Calu3 (cell line): ENCODE data around the gene RFPL2. TPM values are rescaled to one million over a fixed set of nuclear protein-coding genes. Genes with fewer than 3 reads are reported as not detected.
"Not testable (repeated sequence)": the region's sequence is repeated elsewhere in the genome, so short reads cannot be mapped to it uniquely, and the experiment has no call there.

Experiments
- BruUV-seq: library from RNA; stranded (reverse); fragments of 400-500 nt; replicated peaks from 2 replicates; lab custom pipeline; 2021; lab: Mats Ljungman, UMichigan
- CTCF ChIA-PET: fragments of 300-600 bp; sonication (Branson Sonifier 250); formaldehyde crosslinking; loops from one replicate; lab custom pipeline; 2022; ENCODE audit warnings: antibody characterized with exemption; lab: Charles Lee
- DNase-seq: peaks from one replicate; pipeline ENCODE4 v3.0.0; 2022
- H3K27ac Mint-ChIP-seq: one replicate; pipeline ENCODE4 v1.8.0; 2022; ENCODE audit warnings: mixed read lengths; ENCODE audit not compliant: unreplicated experiment
- H3K27me3 Mint-ChIP-seq: one replicate; pipeline ENCODE4 v1.8.0; 2022; ENCODE audit warnings: mixed read lengths; ENCODE audit not compliant: unreplicated experiment
- H3K36me3 Mint-ChIP-seq: one replicate; pipeline ENCODE4 v1.8.0; 2022; ENCODE audit warnings: mild to moderate bottlenecking, moderate library complexity, mixed read lengths; ENCODE audit not compliant: insufficient read depth, unreplicated experiment
- H3K4me1 Mint-ChIP-seq: one replicate; pipeline ENCODE4 v1.8.0; 2022; ENCODE audit warnings: mild to moderate bottlenecking, low read depth, mixed read lengths; ENCODE audit not compliant: unreplicated experiment
- H3K4me3 Mint-ChIP-seq: one replicate; pipeline ENCODE4 v1.8.0; 2022; ENCODE audit warnings: mild to moderate bottlenecking, low read depth, moderate library complexity, mixed read lengths; ENCODE audit not compliant: unreplicated experiment
- H3K9me3 Mint-ChIP-seq: one replicate; pipeline ENCODE4 v1.8.0; 2022; ENCODE audit warnings: low read depth, mixed read lengths; ENCODE audit not compliant: unreplicated experiment
- intact Hi-C: fragments of 100-400 bp; cut with micrococcal nuclease; formaldehyde crosslinking; loops from one replicate; pipeline ENCODE4 v1.10.0; 2022; ENCODE audit not compliant: unreplicated experiment
- total RNA-seq: library from RNA; stranded (reverse); gene quantifications from 2 replicates; pipeline ENCODE4 v1.2.3, GENCODE V29; 2022
- TF ChIP-seq, protein P1 (sequence below): fragments of 200-600 bp; IDR thresholded peaks from one replicate; pipeline ENCODE4 v1.8.0; 2022; ENCODE audit warnings: antibody characterized with exemption; ENCODE audit not compliant: unreplicated experiment

The RFPL2 gene
- total RNA-seq, 1 experiment from 2014 or later = 0.52 TPM

DNA sequence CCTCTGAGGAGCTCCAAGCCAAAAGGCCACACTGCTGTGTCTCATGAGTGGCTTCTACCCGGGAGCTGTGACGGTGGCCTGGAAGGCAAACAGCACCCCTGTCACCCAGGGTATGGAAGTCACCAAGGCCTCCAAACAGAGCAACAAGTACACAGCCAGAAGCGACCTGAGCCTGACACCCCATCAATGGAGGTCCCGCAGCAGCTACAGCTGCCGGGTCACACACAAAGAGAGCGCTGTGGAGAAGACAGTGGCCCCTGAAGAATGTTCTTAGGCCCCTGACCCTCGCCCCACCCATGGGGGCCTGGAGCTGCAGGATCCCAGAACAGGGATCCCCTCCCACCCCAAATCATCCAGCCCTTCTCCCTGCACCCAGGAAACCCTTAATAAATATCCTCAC, 4.9 kb downstream of the RFPL2 start:
- Mint-ChIP-seq H3K4me3 (no peak overlapping the region), H3K4me1 (peaks cover 29% of the 10 kb centered on the region), H3K27ac (no peak overlapping the region), H3K9me3 (no peaks in the 10 kb centered on the region), H3K27me3 (peaks cover 58% of the 10 kb centered on the region), H3K36me3 (peaks cover 18% of the 10 kb centered on the region)
- TF ChIP-seq, protein P1, sequence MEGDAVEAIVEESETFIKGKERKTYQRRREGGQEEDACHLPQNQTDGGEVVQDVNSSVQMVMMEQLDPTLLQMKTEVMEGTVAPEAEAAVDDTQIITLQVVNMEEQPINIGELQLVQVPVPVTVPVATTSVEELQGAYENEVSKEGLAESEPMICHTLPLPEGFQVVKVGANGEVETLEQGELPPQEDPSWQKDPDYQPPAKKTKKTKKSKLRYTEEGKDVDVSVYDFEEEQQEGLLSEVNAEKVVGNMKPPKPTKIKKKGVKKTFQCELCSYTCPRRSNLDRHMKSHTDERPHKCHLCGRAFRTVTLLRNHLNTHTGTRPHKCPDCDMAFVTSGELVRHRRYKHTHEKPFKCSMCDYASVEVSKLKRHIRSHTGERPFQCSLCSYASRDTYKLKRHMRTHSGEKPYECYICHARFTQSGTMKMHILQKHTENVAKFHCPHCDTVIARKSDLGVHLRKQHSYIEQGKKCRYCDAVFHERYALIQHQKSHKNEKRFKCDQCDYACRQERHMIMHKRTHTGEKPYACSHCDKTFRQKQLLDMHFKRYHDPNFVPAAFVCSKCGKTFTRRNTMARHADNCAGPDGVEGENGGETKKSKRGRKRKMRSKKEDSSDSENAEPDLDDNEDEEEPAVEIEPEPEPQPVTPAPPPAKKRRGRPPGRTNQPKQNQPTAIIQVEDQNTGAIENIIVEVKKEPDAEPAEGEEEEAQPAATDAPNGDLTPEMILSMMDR = no peak
- CTCF ChIA-PET = no interaction called here
- intact Hi-C loops = no loop called here
- DNase-seq = no peak
- BruUV-seq = no TSS peak

DNA sequence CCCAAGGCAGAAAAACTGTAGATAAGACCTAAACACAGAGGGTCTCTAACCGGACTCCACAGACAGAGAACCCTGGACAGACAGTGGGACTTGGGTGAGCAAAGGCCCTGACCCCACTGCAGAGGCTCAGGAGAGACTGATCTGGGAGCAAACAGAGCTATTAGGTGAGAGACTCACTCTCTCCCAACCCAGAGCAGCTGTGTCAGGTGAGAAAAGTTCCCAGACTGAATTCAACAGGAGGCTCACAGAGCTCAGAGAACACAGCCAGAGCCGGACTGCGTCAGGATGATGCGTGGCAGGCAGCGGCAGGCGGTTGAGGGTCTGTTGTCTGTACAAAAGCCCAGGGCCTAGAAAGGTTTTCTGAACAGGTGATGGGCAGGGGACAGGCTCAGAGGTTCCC, 5.5 kb downstream of the RFPL2 start:
- Mint-ChIP-seq H3K4me3 (no peak overlapping the region), H3K36me3 (peaks cover 11% of the 10 kb centered on the region), H3K4me1 (peaks cover 23% of the 10 kb centered on the region), H3K27ac (no peak overlapping the region), H3K27me3 (peaks cover 52% of the 10 kb centered on the region), H3K9me3 (no peaks in the 10 kb centered on the region)
- intact Hi-C loops = no loop called here
- TF ChIP-seq, protein P1 = no peak
- no TSS peak for BruUV-seq
- DNase-seq = no peak
- CTCF ChIA-PET = interaction anchor here (1.6 kb wide), 1 partner anchor 66 kb away, joined by 5 read pairs; no protein-coding TSS in a partner anchor

- H3K4me3 Mint-ChIP-seq, intact Hi-C loops, H3K36me3 Mint-ChIP-seq, BruUV-seq, H3K9me3 Mint-ChIP-seq, H3K27ac Mint-ChIP-seq, H3K4me1 Mint-ChIP-seq, DNase-seq: not testable (repeated sequence)
- peaks cover 46% of the 10 kb centered on the region for H3K27me3 Mint-ChIP-seq
- CTCF ChIA-PET = interaction anchor here (0.7 to 1.6 kb wide), 2 partner anchors 12 to 68 kb away, joined by 5 to 13 read pairs; no protein-coding TSS in a partner anchor
Observed at GRCh38 chr22:32197553-32198226, 7.2 kb downstream of the RFPL2 start.

DNA sequence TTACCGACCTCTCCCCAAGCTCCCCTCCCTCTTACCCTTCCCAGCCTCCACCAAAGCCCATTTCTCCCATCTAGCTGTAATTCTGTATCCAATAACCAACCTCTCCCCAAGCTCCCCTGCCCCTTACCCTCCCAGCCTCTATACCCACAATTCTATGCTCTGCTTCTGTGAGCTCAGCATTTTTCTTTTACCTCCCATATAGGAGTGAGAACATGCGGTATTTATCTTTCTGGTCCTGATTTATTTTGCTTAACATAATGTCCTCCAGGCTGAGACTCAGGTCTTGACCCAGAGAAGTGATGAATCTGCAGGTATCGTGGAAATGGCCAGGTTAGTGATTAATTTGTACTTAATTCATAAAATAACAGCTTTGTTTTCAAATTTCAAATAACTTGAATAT, 9.0 kb downstream of the RFPL2 start:
- BruUV-seq, H3K4me3 Mint-ChIP-seq, H3K36me3 Mint-ChIP-seq, H3K9me3 Mint-ChIP-seq, intact Hi-C loops, H3K4me1 Mint-ChIP-seq, DNase-seq, CTCF ChIA-PET, H3K27ac Mint-ChIP-seq: not testable (repeated sequence)
- peaks cover 64% of the 10 kb centered on the region for H3K27me3 Mint-ChIP-seq

- DNase-seq, BruUV-seq, CTCF ChIA-PET, H3K9me3 Mint-ChIP-seq, H3K27ac Mint-ChIP-seq, intact Hi-C loops, H3K4me1 Mint-ChIP-seq, H3K36me3 Mint-ChIP-seq, H3K4me3 Mint-ChIP-seq: not testable (repeated sequence)
- peaks cover 85% of the 10 kb centered on the region for H3K27me3 Mint-ChIP-seq
Observed at GRCh38 chr22:32193346-32193745, 11.5 kb downstream of the RFPL2 start.

GRCh38 chr22:32191021-32191420, 13.9 kb downstream of the RFPL2 start:
- H3K4me3 Mint-ChIP-seq, BruUV-seq, H3K27ac Mint-ChIP-seq, H3K4me1 Mint-ChIP-seq, intact Hi-C loops, DNase-seq, H3K9me3 Mint-ChIP-seq, CTCF ChIA-PET, H3K36me3 Mint-ChIP-seq: not testable (repeated sequence)
- H3K27me3 Mint-ChIP-seq = peaks cover 73% of the 10 kb centered on the region
